Naive thymus-derived CD4-positive, alpha-beta T cell (primary cell): ENCODE results near the gene AOC1. TPM values are rescaled to one million over a fixed set of nuclear protein-coding genes. Genes with fewer than 3 reads are reported as not detected.

Source experiments
- ATAC-seq: fragments of 150-1000 bp; cut with Tn5 transposase; 2 replicates; pipeline ENCODE4 v1.10.0; 2021; ENCODE audit warnings: mild to moderate bottlenecking, moderate library complexity
- CTCF ChIA-PET: fragments of 350-600 bp; sonication (Branson Sonifier 250); formaldehyde crosslinking; loops from one replicate; lab custom pipeline; 2021; ENCODE audit warnings: antibody characterized with exemption; lab: Charles Lee
- POLR2A ChIA-PET: fragments of 350-600 bp; sonication (Branson Sonifier 250); formaldehyde crosslinking; loops from one replicate; lab custom pipeline; 2021; ENCODE audit warnings: antibody characterized with exemption, inconsistent platforms; lab: Charles Lee
- DNase-seq, 9 donors: peaks; one replicate each; pipeline versions ENCODE4 v3.0.0 to v3.0.0-alpha.2; 2020 to 2022; ENCODE audit warnings: mixed read lengths in 1 of 9
- H3K27ac ChIP-seq: one replicate; pipeline ENCODE4 v1.7.0; 2013; ENCODE audit warnings: mild to moderate bottlenecking, low read depth, low read length, moderate library complexity
- H3K27me3 ChIP-seq, 2 donors: one replicate each; pipeline ENCODE4 v1.7.0; 2013; ENCODE audit warnings: low read length in 2 of 2, mild to moderate bottlenecking in 2 of 2, moderate library complexity in 2 of 2; ENCODE audit not compliant: control insufficient read depth in 2 of 2, insufficient read depth in 2 of 2
- H3K36me3 ChIP-seq, 3 experiments: 1 replicate in 2 of 3; 2 replicates in 1 of 3; pipeline ENCODE4 v1.7.0; 2013; ENCODE audit warnings: low read length in 3 of 3, mild to moderate bottlenecking in 3 of 3, moderate library complexity in 1 of 3; ENCODE audit not compliant: insufficient read depth in 3 of 3, control insufficient read depth in 2 of 3
- H3K4me1 ChIP-seq, 2 donors: one replicate each; pipeline ENCODE4 v1.7.0; 2013; ENCODE audit warnings: low read length in 2 of 2, mild to moderate bottlenecking in 2 of 2, moderate library complexity in 1 of 2; ENCODE audit not compliant: control insufficient read depth in 2 of 2, insufficient read depth in 2 of 2
- H3K4me3 ChIP-seq: 2 replicates; pipeline ENCODE4 v1.7.0; 2013; ENCODE audit warnings: mild to moderate bottlenecking, low read length
- H3K9me3 ChIP-seq, 3 experiments: 1 replicate in 2 of 3; 2 replicates in 1 of 3; pipeline ENCODE4 v1.7.0; 2013; ENCODE audit warnings: low read length in 3 of 3; ENCODE audit not compliant: control insufficient read depth in 2 of 3
- H3K27ac Mint-ChIP-seq, 9 donors: one replicate each; pipeline ENCODE4 v1.8.0; 2020 to 2022; ENCODE audit warnings: mixed read lengths in 9 of 9, mild to moderate bottlenecking in 8 of 9, moderate library complexity in 5 of 9, inconsistent platforms in 2 of 9
- H3K27me3 Mint-ChIP-seq, 5 donors: one replicate each; pipeline ENCODE4 v1.8.0; 2021 to 2022; ENCODE audit warnings: mixed read lengths in 5 of 5, mild to moderate bottlenecking in 1 of 5
- H3K36me3 Mint-ChIP-seq, 5 donors: one replicate each; pipeline ENCODE4 v1.8.0; 2020 to 2022; ENCODE audit warnings: mixed read lengths in 5 of 5, mild to moderate bottlenecking in 3 of 5, inconsistent platforms in 1 of 5
- H3K4me1 Mint-ChIP-seq, 7 donors: one replicate each; pipeline ENCODE4 v1.8.0; 2020 to 2022; ENCODE audit warnings: mixed read lengths in 7 of 7, mild to moderate bottlenecking in 3 of 7, inconsistent platforms in 1 of 7
- H3K4me3 Mint-ChIP-seq, 10 donors: one replicate each; pipeline ENCODE4 v1.8.0; 2020 to 2022; ENCODE audit warnings: mild to moderate bottlenecking in 10 of 10, mixed read lengths in 10 of 10, moderate library complexity in 6 of 10, inconsistent platforms in 2 of 10
- H3K9me3 Mint-ChIP-seq, 11 donors: one replicate each; pipeline ENCODE4 v1.8.0; 2020 to 2022; ENCODE audit warnings: mixed read lengths in 11 of 11, mild to moderate bottlenecking in 4 of 11, inconsistent platforms in 1 of 11, moderate library complexity in 1 of 11
- intact Hi-C, 2 donors: fragments of 100-400 bp; cut with micrococcal nuclease; formaldehyde crosslinking; loops; one replicate each; pipeline ENCODE4 v1.15.1; 2023
- polyA plus RNA-seq, 2 donors: library from polyadenylated mRNA; unstranded; fragments of 300-500 nt; fragmentation: Illumina TruSeq; gene quantifications; one replicate each; pipeline ENCODE4 v1.2.3, GENCODE V29; 2021
- total RNA-seq, 6 experiments: library from RNA in 5 of 6; stranded (reverse) in 5 of 6; gene quantifications; 1 replicate in 5 of 6; 2 replicates in 1 of 6; pipeline ENCODE4 v1.2.3 and lab custom pipeline; 2021 to 2026

The AOC1 gene
- total and polyA plus RNA-seq, 7 experiments from 2014 or later = 0.56 TPM; not detected in 6

- H3K27ac ChIP-seq = no peak overlapping the region
- H3K4me3 Mint-ChIP-seq = no peak overlapping the region
- no peak overlapping the region for H3K27ac Mint-ChIP-seq
- H3K9me3 Mint-ChIP-seq = peaks cover 0 to 13% (median 6%) of the 10 kb centered on the region in 11 donors
- intact Hi-C loops = no loop called here
- H3K9me3 ChIP-seq = no peaks in the 10 kb centered on the region
- ATAC-seq (no peak), DNase-seq (no peak)
- ChIA-PET CTCF (no interaction called here), POLR2A (no interaction called here)
- no peaks in the 10 kb centered on the region for H3K36me3 ChIP-seq
- no peaks in the 10 kb centered on the region for H3K4me1 Mint-ChIP-seq
- H3K36me3 Mint-ChIP-seq = no peaks in the 10 kb centered on the region
- H3K4me3 ChIP-seq = no peak overlapping the region
- no peaks in the 10 kb centered on the region for H3K4me1 ChIP-seq
- peaks cover 1 to 56% (median 17%) of the 10 kb centered on the region in 5 donors for H3K27me3 Mint-ChIP-seq
- no peaks in the 10 kb centered on the region for H3K27me3 ChIP-seq
Observed at GRCh38 chr7:150823484-150824126, 28.7 kb upstream of the AOC1 start.

DNA sequence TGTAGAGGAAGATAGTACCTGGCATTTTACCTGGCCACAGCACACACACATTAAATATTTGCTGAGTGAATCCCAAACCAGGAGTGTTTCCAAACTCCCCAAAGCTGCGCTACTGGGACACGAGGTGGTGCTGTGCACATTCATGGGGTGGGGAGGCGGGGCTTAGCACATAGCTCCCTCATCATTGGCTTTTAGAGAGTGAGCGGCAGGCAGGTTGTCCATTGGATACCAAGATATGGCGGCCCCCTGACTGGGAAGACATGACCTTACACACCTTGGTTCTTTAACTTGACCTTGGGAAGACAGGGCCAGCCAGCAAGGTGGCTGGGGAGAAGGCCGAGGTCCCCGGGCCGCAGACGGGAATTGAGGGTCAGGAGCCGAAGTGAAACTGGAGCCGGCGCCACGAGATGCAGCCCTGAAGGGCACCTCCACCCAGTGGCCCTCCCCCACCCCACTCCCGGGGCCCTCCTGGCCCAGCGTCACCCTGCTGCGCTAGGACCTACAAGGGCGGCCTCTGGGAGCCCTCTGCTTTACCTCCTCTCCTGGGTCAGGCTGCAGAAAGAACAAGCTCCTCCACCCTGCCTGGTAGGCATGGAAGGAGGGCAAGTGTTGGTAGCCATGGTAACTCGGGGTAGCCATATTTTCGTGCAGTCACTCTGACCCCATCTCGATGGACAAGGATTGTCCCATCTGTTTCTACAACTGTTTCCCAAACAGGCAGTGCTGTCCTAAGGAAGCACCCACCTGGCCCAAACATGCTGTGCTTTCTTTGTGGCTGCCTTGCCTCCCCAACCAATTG lies 27.7 kb upstream of the AOC1 start:
- Histone ChIP-seq H3K9me3 (no peaks in the 10 kb centered on the region), H3K36me3 (no peaks in the 10 kb centered on the region), H3K27me3 (no peaks in the 10 kb centered on the region), H3K4me3 (no peak overlapping the region), H3K27ac (no peak overlapping the region), H3K4me1 (no peaks in the 10 kb centered on the region)
- Mint-ChIP-seq H3K27ac (no peak overlapping the region), H3K36me3 (no peaks in the 10 kb centered on the region), H3K9me3 (peaks cover 0 to 13% (median 6%) of the 10 kb centered on the region in 11 donors), H3K27me3 (peaks cover 7 to 57% (median 19%) of the 10 kb centered on the region in 5 donors), H3K4me1 (no peaks in the 10 kb centered on the region), H3K4me3 (no peak overlapping the region)
- no peak for DNase-seq
- CTCF ChIA-PET = no interaction called here
- intact Hi-C loops = no loop called here
- ATAC-seq = no peak
- POLR2A ChIA-PET = no interaction called here

GRCh38 chr7:150826061-150826849 lies 26.1 kb upstream of the AOC1 start:
- peaks cover 0 to 12% (median 5%) of the 10 kb centered on the region in 11 donors for H3K9me3 Mint-ChIP-seq
- ATAC-seq (no peak), DNase-seq (no peak)
- no peak overlapping the region for H3K27ac Mint-ChIP-seq
- POLR2A ChIA-PET = no interaction called here
- no peaks in the 10 kb centered on the region for H3K27me3 ChIP-seq
- H3K27ac ChIP-seq = no peak overlapping the region
- peaks cover 15 to 58% (median 24%) of the 10 kb centered on the region in 5 donors for H3K27me3 Mint-ChIP-seq
- H3K4me1 ChIP-seq = no peaks in the 10 kb centered on the region
- H3K4me1 Mint-ChIP-seq = no peaks in the 10 kb centered on the region
- no peak overlapping the region for H3K4me3 Mint-ChIP-seq
- H3K9me3 ChIP-seq = no peaks in the 10 kb centered on the region
- no peaks in the 10 kb centered on the region for H3K36me3 Mint-ChIP-seq
- no peak overlapping the region for H3K4me3 ChIP-seq
- CTCF ChIA-PET = no interaction called here
- H3K36me3 ChIP-seq = no peaks in the 10 kb centered on the region
- intact Hi-C loops = no loop called here

GRCh38 chr7:150828384-150828783 lies 23.9 kb upstream of the AOC1 start:
- Mint-ChIP-seq H3K4me1 (no peaks in the 10 kb centered on the region), H3K27ac (no peak overlapping the region), H3K4me3 (no peak overlapping the region), H3K27me3 (peaks cover 21 to 52% (median 31%) of the 10 kb centered on the region in 5 donors), H3K9me3 (no peaks in the 10 kb centered on the region), H3K36me3 (no peaks in the 10 kb centered on the region)
- Histone ChIP-seq H3K27ac (no peak overlapping the region), H3K9me3 (no peaks in the 10 kb centered on the region), H3K36me3 (no peaks in the 10 kb centered on the region), H3K4me1 (no peaks in the 10 kb centered on the region), H3K27me3 (no peaks in the 10 kb centered on the region), H3K4me3 (no peak overlapping the region)
- ChIA-PET POLR2A (interaction anchor here (0.6 kb wide), 1 partner anchor 134 kb away, joined by 3 read pairs; no protein-coding TSS in a partner anchor), CTCF (no interaction called here)
- DNase-seq = no peak
- intact Hi-C loops = no loop called here
- no peak for ATAC-seq

DNA sequence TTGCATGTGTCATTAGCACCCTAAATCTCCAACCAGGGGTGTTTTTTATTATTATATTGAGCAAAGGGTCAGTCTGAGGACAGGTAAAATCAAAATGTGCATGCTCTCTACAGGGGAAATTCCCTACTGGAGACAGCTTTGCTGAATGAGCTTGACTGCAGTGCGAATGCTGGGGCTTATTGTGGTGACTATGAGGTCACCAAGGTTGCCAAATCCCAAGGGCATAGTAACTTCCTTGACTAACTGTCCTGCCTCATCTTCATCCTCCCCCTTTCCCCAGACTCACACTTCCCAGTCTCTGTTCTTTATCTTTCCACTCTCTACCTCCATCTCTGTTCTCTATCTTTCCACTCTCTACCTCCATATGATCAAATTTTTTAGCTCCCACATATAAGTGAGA lies 22.9 kb upstream of the AOC1 start:
- no peak overlapping the region for H3K27ac ChIP-seq
- no peak for DNase-seq
- CTCF ChIA-PET = no interaction called here
- ATAC-seq = no peak
- no peaks in the 10 kb centered on the region for H3K9me3 Mint-ChIP-seq
- H3K36me3 ChIP-seq = no peaks in the 10 kb centered on the region
- no peak overlapping the region for H3K4me3 ChIP-seq
- no peaks in the 10 kb centered on the region for H3K36me3 Mint-ChIP-seq
- peaks cover 28 to 58% (median 39%) of the 10 kb centered on the region in 5 donors for H3K27me3 Mint-ChIP-seq
- no peaks in the 10 kb centered on the region for H3K9me3 ChIP-seq
- no peaks in the 10 kb centered on the region for H3K4me1 Mint-ChIP-seq
- H3K4me1 ChIP-seq = no peaks in the 10 kb centered on the region
- H3K27ac Mint-ChIP-seq = no peak overlapping the region
- POLR2A ChIA-PET = no interaction called here
- no peak overlapping the region for H3K4me3 Mint-ChIP-seq
- intact Hi-C loops = no loop called here
- H3K27me3 ChIP-seq = no peaks in the 10 kb centered on the region

DNA sequence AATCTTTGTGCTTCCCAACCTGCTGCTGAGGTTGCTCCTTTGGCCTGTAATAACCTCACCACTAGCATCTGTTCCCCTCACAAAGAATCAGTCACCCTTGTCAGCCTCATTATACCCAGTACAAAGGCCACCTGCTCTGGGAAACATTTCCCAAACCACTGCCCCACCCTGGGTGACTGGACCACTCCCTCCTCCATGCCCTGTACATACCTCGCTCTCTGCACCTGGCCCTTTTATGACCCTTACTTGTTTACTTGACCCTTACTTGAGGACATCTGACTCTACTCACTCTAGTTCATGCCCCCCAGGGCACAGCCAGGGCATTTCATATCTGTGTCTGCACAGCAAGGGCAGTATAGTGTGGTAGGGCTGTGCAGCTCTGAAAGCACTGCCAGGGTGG lies 21.4 kb upstream of the AOC1 start:
- H3K9me3 Mint-ChIP-seq = no peaks in the 10 kb centered on the region
- ChIA-PET CTCF (no interaction called here), POLR2A (no interaction called here)
- Histone ChIP-seq H3K36me3 (no peaks in the 10 kb centered on the region), H3K27ac (no peak overlapping the region), H3K9me3 (no peaks in the 10 kb centered on the region), H3K4me1 (no peaks in the 10 kb centered on the region), H3K27me3 (no peaks in the 10 kb centered on the region), H3K4me3 (no peak overlapping the region)
- peaks cover 28 to 53% (median 37%) of the 10 kb centered on the region in 5 donors for H3K27me3 Mint-ChIP-seq
- H3K36me3 Mint-ChIP-seq = no peaks in the 10 kb centered on the region
- no peaks in the 10 kb centered on the region for H3K4me1 Mint-ChIP-seq
- H3K4me3 Mint-ChIP-seq = no peak overlapping the region
- H3K27ac Mint-ChIP-seq = peak overlapping the region in 1 of 9 donors; percentile 17
- intact Hi-C loops = no loop called here
- no peak for DNase-seq
- ATAC-seq = no peak
